NB4 (cell line): Measurements from ENCODE around the gene CASZ1.

Experiments used
- CTCF ChIP-seq: IDR thresholded peaks from one replicate; pipeline ENCODE4 v1.5.1; 2012; ENCODE audit warnings: low read depth, low read length
- POLR2A ChIP-seq: IDR thresholded peaks from 2 replicates; pipeline ENCODE4 v1.6.1; 2011; ENCODE audit warnings: mild to moderate bottlenecking; ENCODE audit not compliant: insufficient read length; ENCODE audit errors: extremely low read depth

GRCh38 chr1:10777749-10778574, 18.5 kb downstream of the CASZ1 start:
- no peak for TF ChIP-seq CTCF
- TF ChIP-seq POLR2A: no peak
